ENCODE data around the gene CTTNBP2.

DNA sequence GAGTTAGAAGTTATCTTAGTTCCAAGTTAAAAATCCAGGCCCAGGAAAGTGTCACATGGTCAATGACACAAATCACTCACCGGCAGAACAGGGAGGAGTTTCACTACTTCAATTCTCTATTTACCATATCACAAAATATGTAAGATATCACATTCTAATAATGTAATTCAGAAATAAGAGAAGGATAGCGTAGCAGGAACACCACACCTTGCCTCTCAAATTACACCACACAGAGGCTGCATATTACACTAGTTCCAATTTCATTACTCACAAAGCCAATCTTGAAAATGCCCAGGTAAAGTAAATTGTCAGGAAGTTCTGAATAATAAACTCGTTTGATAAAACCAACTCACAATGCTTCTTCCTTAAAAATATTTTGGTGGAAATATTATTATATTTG lies 169.2 kb downstream of the CTTNBP2 start:
- TF ChIP-seq, protein P1, sequence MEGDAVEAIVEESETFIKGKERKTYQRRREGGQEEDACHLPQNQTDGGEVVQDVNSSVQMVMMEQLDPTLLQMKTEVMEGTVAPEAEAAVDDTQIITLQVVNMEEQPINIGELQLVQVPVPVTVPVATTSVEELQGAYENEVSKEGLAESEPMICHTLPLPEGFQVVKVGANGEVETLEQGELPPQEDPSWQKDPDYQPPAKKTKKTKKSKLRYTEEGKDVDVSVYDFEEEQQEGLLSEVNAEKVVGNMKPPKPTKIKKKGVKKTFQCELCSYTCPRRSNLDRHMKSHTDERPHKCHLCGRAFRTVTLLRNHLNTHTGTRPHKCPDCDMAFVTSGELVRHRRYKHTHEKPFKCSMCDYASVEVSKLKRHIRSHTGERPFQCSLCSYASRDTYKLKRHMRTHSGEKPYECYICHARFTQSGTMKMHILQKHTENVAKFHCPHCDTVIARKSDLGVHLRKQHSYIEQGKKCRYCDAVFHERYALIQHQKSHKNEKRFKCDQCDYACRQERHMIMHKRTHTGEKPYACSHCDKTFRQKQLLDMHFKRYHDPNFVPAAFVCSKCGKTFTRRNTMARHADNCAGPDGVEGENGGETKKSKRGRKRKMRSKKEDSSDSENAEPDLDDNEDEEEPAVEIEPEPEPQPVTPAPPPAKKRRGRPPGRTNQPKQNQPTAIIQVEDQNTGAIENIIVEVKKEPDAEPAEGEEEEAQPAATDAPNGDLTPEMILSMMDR (IDR thresholded peaks at IDR 0.05), result no peak
- TF ChIP-seq POLR2A (IDR thresholded peaks at IDR 0.05), result no peak

Measured in adrenal gland (tissue), 5 donors.